ACHN (cell line): ENCODE data around the gene CALY.
A peak's percentile ranks its signal among the peaks of the same experiment; 100 is the strongest.
"Not testable (repeated sequence)": the region's sequence is repeated elsewhere in the genome, so short reads cannot be mapped to it uniquely, and the experiment has no call there.

Experiments used
- DNase-seq: peaks from one replicate; pipeline ENCODE4 v3.0.0-alpha.2; 2015
- in situ Hi-C: cut with HindIII; loops from 2 replicates; pipeline ENCODE4 v1.10.0; 2017; ENCODE audit warnings: low sequenced_read_pairs, low pct_ligation_motif_present, low pct_unique_long_range_greater_than_20kb

Gene CALY

DNA sequence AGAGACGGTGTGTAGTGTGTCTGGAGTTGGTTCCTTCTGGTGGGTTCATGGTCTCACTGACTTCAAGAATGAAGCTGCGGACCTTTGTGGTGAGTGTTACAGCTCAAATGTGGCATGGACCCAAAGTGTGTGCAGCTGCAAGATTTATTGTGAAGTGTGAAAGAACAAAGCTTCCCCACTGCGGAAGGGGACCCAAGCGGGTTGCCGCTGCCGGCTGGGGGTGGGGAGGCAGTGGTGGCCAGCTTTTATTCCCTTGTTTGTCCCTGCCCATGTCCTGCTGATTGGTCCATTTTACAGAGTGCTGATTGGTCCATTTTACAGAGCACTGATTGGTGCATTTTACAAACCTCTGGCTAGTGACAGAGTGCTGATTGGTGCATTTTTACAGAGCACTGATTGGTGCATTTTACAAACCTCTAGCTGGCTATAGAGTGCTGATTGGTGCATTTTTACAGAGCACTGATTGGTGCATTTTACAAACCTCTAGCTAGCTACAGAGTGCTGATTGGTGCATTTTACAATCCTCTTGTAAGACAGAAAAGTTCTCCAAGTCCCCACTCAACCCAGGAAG is 15.8 kb downstream of the CALY start:
- DNase-seq, in situ Hi-C loops: not testable (repeated sequence)

DNA sequence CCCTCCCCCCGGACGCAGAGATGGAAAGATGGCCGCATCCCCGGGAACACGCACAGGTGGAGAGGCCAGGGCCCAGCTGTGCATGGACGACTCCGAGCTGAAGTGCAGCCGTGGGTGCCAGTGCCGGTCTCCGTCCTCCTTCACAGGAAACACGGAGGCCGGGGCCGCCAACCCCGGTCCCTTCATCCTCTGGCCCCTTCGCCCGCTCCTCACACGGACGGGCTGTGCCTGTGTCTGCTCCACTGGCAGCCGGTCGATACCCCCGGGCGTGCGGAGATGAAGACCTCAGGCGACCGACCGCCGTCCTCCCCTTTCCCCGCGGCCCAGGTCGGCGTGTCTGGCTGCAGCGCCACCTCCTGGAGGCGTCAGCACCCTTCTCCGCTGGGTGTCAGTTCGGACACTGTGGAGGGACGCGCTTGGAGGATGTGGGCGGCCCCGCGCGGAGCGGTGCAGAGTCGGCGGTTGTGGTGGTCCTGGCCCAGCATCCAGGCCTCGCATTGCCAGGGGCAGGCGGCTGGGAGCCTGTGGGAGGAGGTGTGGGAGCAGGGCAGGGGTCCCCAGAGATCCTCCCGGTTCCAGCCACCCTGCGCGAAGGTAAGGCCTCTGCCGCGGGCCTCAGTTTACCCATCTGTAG is 18.1 kb downstream of the CALY start:
- peak; percentile 82 for DNase-seq

DNA sequence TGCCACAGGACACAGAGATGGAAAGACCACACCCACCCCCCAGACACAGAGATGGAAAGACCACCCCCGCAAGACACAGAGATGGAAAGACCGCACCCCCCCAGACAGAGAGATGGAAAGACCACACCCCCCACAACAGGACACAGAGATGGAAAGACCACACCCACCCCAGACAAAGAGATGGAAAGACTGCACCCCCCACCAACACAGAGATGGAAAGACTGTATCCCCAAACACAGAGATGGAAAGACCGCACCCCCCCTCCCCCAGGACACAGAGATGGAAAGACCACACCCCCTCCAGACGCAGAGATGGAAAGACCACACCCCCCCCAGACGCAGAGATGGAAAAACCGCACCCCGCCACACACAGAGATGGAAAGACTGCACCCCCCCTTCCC is 20.0 kb downstream of the CALY start:
- in situ Hi-C loops, result no loop called here

More for the DNA sequence above, 18.1 kb downstream of the CALY start:
- in situ Hi-C loops, result no loop called here

GRCh38 chr10:133316266-133316665 is 20.4 kb downstream of the CALY start:
- DNase-seq, result no peak
- in situ Hi-C loops, result no loop called here

More for the DNA sequence above, 20.0 kb downstream of the CALY start:
- no peak for DNase-seq

- in situ Hi-C loops, result no loop called here
- peak; percentile 35 for DNase-seq
Measured at GRCh38 chr10:133315847-133316246, 20.8 kb downstream of the CALY start.

DNA sequence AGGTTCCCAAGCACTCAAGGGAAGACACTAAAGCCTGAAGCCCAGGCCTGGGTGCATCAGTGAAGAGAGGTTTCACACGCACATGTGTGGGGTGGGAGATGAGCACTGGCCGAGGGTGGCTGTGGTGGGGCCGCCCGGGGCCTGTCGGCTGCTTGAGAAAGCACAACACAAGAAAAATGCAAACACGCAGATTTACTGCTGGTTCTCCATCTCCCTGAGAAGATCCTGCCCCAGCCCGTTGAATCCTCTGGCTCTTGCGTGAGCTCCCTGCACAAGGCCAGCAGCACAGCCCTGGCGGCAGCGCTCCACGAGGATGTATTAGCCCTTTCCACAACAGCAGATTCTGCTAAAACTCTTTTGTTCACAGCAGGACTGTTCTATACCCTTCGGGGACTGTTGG is 21.8 kb downstream of the CALY start:
- DNase-seq, result no peak
- in situ Hi-C loops, result no loop called here

- DNase-seq, result no peak
- in situ Hi-C loops, result no loop called here
Measured at GRCh38 chr10:133313192-133313591, 23.5 kb downstream of the CALY start.

DNA sequence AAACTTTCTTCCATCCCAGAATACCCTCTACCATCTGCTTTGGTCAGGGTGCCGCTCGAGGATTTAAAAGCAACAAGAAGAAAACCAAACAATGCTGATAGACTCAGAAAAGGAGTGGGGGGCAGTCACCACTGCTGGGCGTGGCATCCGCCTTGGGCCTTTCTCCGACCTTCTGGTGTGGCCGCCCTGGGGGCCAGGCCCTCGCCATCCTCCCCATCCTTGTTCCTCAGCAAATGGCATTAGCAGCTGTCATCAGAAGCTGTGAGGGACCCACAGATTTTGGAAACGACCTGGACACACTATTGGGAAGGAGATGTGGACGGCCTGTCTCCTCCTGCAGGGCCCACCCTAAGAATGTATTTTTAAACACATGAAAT is 23.9 kb downstream of the CALY start:
- no peak for DNase-seq
- in situ Hi-C loops, result no loop called here

DNA sequence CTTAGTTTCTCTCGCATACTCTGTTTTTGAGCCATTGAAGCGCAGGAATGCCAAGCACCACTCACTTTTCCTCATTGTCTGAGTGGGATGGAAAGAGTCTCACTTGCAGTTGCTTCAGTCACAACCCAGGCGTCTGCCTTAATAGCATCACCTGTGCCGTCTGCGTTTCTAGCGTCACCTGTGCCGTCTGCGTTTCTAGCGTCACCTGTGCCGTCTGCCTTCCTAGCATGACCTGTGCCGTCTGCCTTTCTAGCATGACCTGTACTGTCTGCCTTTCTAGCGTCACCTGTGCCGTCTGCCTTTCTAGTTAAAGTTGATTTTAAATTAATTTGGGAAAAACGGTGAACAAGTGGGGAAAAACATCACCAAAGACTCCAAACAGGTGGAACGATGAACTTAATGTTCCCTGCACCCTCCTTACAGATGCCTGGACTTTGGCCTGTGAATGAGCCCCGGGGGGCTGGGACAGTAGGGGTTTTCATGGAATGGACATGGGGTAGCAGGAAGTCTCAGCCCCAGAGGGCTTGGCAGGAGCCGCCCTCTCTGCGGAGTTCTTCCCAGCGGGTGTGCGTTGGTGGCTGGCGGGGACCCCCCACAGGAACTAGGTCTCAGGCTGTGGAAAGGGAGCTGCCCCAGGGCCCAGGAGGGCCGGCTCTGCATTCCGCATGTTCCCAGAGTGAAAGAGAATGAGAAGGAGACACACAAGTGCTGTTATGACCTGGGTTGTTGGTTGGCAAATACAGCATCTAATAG is 24.5 kb downstream of the CALY start:
- DNase-seq, result no peak
- in situ Hi-C loops, result no loop called here

- in situ Hi-C loops, result no loop called here
- no peak for DNase-seq
Measured at GRCh38 chr10:133311570-133311969, 25.1 kb downstream of the CALY start.

- no peak for DNase-seq
- in situ Hi-C loops, result no loop called here
Measured at GRCh38 chr10:133310789-133311188, 25.9 kb downstream of the CALY start.

GRCh38 chr10:133310399-133310755 is 26.3 kb downstream of the CALY start:
- in situ Hi-C loops, result no loop called here
- DNase-seq, result no peak

DNA sequence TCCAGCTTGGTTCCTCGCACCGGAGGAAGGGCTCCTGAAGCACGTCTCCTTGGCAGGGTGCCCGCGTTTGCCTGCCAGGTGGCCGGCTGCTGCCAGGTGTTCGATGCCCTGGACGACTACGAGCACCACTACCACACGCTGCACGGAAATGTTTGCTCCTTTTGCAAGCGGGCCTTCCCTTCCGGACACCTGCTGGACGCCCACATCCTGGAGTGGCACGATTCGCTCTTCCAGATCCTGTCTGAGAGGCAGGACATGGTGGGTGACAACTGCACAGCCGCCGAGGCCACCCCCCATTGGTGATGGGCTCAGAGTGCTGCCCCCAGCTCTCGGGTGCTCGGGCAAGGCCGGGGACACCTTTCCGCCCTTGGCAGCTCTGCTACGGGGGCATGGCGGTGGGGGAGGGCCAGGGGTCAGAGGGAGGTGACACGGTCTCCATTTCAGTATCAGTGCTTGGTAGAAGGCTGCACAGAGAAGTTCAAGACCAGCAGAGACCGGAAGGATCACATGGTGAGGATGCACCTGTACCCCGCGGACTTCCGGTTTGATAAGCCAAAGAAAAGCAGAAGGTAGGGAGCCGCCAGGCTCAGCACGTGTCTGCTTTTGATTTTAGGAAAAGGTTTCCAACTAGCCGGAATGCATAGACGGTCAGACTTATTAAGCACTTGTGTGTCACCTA is 26.8 kb downstream of the CALY start:
- DNase-seq, result no peak
- in situ Hi-C loops, result no loop called here

- in situ Hi-C loops, result no loop called here
- DNase-seq, result peak; percentile 85
Measured at GRCh38 chr10:133309100-133309719, 27.5 kb downstream of the CALY start.

GRCh38 chr10:133308421-133309099 is 28.1 kb downstream of the CALY start, which contains the start of the genes TUBGCP2 and ZNF511:
TUBGCP2 (minus strand) TSS chr10:133308872; CDS start chr10:133302941, 5,931 bp downstream.
ZNF511 (plus strand) TSS chr10:133308914; CDS start chr10:133308944, 30 bp downstream.
- in situ Hi-C loops, result no loop called here
- peak; percentile 84 for DNase-seq

DNA sequence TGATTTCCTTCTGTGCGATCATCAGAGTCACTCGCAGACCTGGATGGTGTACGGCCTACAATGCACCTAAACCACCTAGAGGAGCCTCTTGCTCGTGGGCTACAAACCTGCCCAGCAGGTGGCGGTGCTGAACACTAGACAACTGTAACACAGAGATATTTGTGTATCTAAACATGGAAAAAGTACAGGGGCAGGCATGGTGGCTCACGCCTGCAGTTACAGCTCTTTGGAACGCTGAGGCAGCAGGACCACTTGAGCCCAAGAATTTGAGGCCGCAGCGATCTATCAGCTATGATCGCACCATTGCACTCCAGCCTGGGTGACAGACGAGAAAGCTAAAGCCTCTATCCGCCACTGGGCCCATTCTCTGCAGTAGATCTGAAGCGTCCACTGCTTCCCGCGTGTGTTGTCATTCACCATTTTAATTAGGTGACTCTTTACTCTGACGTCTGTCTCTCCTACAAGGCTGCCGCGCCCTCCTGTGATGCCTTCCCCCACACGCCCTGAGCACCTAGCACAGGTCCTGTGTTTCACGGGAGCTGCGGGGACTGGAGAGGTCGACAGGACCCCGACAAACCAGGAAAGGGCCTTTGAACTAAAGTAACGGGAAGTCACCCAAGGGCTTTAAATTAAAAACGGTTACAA is 28.8 kb downstream of the CALY start:
- DNase-seq, result peak; percentile 82
- in situ Hi-C loops, result no loop called here

GRCh38 chr10:133306941-133307379 is 29.7 kb downstream of the CALY start:
- no peak for DNase-seq
- in situ Hi-C loops, result no loop called here

GRCh38 chr10:133306097-133306476 is 30.6 kb downstream of the CALY start:
- DNase-seq, result no peak
- in situ Hi-C loops, result no loop called here
